ENCODE measurements around the gene KCNQ4.

KCNQ4 gene

DNA sequence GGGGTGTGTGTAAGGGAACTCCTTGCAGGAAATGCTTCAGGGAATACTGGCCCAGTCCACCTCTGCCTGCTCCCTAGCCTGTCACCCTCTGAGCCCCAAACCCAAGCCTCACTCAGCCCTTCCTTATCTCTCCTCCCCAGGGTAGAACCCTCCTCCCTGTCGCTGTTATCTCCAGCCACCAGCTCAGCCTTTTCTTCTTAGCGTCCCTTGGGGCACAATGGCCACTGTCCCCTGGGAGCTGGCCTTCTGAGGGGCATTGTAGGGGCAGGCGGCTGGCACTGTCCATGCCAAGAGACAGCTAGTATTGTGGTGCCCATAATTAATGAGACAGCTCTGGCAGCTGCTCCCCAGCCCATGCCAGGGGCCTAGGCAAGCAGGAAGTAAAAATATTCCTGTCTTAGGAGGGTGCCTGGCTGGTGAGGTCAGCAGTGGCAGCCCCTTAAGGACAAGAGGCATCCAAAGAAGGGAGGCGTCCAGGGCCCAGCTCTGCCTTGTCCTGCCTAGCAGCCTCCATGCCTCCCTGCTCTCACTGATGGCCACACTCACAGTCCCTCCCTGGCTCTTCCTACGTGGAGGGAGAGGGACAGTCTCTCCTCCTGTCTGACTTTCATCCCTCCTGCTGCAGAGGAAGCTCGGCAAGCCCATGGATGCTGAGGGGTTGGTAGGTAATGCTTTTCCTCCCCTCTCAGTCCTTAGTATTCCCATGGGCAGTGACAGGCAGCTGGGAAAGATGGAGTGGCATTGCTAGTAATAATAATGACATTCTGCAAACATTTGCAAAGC, 37.5 kb downstream of the KCNQ4 start:
- DNase-seq, result no peak

DNA sequence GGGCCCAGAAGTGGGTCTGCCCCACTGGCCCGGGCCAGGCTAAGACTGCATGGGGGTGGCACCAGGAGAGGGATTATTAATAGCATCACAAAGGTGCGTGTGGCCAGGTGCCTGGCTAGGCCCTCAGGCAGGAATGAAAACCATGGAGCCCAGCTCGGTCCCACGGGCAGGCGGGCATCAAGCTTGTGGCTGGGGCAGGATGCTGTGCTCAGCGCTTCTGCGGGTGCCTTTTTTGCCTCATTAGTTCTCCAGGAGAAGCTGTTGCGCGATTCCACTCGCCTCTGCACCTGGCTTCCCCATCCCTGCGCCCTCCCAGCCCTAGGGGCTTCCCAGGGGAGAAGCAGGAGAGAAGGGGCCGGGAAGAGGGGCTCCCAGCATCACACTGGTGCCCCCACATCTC, 39.3 kb downstream of the KCNQ4 start:
- no peak for DNase-seq

DNA sequence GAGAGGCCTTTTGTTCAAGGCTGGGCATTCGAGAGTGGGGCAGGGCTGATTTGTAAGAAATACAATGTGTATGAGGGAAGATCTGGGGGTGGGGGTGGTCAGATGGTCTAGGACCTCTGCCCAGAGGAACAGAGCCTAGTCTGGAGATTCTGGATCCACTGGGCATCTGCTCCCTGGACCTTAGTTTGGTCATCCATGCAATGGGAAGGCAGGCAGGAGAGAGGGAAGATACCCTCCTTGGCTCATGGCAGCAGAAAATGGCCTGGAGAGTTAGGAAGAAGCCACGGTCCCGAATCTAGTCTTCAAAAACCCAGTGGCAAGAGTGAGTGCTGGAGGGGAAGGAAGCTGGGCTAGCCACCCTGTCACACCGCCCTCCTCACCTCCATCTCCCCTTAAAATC, 39.8 kb downstream of the KCNQ4 start:
- DNase-seq, result no peak

DNA sequence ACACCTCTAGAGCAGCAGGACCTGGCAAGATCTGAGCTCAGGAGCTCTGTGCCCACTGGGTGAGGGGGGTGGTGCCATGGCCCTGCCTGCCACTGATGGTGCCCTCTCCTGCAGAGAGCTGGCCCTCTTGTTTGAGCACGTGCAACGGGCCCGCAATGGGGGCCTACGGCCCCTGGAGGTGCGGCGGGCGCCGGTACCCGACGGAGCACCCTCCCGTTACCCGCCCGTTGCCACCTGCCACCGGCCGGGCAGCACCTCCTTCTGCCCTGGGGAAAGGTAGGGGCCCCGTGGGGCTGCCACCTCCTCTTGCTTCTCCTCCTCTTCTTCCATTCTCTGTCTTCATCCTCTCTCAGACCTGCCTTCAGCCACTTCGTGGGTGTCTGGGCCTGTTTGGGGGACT, 40.4 kb downstream of the KCNQ4 start:
- DNase-seq, result no peak

DNA sequence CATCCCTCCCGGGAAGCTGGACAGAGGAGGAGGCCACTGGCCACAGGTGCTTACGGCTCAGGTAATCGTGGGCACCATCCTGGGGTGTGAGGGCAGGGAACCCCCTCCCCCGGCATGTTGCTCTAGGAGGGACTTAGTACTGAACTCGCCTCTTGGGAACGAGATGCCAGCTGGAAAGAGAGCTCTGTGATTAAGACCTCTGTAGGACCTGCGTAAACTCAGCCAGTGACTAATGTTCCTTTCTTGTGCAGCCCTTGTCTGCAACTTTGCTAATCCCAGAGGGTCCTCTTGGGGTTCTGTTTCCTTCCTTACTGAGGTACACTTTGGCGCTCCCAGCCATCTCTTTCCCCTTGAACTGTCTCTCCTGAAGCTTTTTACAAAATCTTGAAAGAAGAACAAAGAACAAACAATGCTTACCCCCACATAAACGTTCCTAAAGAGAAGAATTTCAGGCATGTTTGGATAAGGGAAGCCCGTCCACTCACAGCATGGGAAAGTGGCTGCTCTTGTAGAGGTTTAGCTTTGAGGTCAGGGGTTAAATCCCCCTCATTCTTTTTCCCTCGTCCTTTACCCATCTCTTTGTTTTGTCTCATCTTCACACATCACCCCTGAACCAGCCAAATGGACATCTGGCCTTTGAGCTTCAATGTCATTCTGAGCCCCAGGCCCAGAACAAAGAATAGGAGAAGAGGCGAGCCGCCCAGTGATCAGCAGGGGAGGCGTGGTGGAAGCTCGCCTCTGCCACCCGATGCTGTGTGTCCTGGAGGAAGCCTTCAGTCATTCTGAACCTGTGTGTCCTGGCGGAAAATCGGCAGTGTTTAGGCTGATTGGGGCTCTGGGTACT, 41.2 kb downstream of the KCNQ4 start:
- no peak for DNase-seq

DNA sequence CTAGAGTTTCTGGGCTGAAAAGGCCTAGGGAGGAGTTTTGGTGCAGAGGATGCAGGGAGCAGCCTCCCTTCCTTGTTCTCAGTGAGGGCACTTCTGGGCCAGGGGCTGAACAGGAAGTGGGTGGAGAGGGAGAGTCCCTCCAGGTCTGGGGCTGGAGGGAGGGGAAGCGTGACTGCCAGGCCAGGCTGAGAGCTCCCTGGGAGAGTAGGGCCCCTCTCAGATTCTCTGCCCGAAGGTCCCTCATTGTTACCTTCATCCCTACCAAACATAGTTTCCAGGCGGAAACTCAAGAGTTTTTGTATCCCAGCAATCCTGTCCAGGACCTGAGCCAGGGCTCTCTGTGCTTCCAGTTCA, 41.8 kb downstream of the KCNQ4 start:
- DNase-seq, result no peak

DNA sequence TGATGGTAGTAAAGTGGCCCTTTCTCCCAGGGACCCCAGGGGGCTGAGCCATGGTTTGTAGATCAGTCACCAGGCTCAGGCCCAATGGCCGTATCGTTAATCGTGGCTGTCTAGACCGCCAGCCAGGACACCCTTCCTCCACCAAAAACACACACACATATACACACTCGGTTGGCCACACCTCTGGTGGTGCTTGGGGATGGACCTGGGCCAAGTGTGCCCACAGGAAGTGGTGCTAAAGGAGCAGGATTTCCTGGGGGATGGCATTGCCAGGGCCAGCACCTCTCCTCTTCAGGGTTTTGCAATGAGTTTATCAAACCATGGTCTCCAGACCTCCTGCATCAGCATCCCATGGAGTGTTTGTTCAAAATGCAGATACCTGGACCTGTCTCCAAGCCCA, 42.4 kb downstream of the KCNQ4 start:
- no peak for DNase-seq

DNA sequence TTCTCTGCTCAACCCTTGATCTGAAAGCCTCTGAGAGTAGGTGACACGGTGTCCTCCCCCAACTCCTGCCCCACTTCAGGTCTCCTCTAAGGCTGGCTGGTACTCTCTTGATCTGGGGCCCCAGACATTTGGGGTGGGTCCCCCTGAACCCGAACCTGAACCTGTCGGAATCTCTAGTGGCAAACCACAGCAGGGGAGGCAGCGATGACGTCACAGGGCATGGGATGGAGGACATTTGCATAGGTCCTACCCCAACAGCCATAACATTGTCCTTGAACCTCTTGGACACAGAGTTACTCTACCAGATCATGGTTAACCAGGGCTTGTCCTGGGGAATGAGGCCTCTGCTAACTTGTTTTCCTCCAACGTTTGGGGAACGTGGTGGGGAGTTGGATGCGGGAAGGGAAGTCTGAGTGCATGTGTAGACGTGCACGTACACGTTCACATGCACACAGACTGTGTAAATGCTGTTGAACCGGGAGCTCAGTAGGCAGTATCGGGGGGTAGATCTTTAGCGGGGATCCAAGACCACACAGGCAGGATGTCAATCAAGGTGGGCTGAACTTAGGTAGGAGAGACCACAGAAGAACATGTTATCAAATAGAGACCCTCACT, 46.2 kb downstream of the KCNQ4 start:
- no peak for DNase-seq

DNA sequence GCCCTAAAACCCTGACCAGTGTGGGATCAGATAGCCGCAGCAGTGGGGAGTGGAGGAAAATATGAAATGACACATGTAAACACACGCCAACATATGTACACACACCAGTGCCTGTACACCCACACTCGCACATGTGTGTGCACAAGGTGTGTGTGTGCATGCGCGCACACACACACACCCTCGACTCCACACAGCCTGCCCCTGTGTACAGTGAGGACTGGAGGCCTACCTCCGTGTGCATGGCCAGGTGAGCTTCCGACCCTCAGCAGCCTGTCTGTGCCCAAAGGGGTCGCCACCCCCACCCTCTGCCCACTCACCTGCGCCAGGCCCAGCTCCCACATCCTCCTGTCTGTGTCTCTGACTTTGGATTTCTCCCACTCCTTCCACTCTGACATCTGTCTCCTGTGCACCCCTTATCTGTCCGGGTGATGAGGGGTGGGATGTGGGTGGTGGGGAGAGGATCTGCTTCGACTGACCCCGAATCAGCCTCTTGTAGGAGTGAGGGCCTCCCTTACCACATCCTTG, 46.9 kb downstream of the KCNQ4 start:
- no peak for DNase-seq

DNA sequence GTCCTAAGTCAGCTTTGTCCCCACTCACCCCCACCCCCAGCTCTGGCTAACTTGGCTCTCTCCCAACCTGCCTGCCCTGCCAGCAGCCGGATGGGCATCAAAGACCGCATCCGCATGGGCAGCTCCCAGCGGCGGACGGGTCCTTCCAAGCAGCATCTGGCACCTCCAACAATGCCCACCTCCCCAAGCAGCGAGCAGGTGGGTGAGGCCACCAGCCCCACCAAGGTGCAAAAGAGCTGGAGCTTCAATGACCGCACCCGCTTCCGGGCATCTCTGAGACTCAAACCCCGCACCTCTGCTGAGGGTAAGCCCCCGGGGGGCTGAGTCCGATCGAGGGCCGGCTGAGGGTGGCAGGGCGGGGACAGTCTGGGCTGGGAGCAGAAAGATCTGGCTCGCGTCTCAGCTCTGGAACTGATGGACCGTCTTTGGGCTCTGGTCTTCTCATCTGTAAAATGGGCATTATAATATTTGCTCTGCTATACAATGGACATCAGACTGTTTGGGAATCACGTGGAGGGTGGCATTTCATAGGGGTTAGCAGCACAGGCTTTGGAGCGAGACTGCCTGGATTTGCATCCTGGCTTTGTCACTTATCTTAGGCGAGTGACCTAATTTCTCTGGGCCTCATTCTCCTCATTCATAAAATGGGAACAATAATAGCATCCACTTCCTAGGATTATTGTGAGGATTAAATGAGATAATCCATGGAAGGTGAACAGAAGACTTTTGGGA, 47.6 kb downstream of the KCNQ4 start:
- no peak for DNase-seq

DNA sequence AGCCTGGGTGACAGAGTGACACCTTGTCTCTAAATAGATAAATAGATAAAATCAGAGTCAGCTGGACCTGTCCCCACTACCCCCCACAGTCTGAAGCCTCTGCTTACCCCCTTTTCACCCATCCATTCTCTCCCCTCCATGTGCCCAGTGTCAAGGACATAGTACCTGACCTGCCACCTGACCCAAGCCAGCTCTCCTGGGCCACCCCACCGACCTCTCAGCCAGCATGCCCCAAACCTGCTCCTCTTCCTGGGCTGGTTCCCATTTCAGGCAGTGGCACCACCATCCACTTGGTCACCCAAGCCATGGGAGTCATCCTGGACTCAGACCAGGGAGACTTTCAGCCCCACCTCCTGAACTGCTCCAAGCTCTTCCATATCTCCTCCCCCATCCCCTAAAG, 50.4 kb downstream of the KCNQ4 start:
- DNase-seq, result no peak

DNA sequence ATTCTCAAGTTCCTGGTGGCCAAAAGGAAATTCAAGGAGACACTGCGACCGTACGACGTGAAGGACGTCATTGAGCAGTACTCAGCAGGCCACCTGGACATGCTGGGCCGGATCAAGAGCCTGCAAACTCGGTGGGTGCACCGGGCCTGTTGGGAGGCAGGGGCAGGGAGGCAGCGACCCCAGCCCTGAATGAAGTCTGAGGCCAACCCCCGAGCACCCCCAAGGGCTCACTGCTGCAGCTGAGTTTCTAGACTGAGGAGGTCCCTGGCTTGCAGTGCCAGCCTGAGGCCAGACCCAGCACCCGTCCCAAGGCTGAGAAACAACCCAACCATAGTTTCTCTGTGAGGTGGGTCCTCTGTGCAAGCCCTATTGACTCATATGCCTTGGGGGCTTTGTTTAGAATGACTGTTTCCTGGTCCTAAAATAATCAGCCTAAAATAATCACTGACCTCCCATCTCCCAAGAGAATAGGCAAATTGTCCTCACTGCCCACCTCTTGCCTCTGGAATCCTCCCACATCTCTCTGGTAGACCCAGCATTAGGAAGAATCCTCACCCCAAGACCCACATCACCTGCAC, 51.5 kb downstream of the KCNQ4 start:
- no peak for DNase-seq

DNA sequence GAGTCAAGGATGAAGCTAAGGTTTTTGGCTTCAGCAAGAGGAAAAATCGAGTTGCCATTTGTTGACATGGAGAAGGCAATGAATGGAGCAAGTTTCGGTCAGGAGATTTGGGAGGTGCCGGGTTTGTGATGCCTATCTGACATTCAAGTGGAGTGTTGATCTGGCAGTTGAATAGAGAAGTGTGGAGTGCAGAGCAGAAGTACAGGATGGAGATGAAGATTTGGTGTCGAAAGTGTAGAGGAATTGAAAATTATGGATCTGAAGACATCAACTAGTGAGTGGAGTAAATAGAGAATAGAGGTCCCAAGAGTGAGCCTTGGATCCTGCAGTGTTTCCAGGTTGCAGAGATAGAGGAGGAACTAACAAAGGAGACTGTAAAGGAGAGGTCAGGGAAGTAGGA, 52.7 kb downstream of the KCNQ4 start:
- DNase-seq, result no peak

DNA sequence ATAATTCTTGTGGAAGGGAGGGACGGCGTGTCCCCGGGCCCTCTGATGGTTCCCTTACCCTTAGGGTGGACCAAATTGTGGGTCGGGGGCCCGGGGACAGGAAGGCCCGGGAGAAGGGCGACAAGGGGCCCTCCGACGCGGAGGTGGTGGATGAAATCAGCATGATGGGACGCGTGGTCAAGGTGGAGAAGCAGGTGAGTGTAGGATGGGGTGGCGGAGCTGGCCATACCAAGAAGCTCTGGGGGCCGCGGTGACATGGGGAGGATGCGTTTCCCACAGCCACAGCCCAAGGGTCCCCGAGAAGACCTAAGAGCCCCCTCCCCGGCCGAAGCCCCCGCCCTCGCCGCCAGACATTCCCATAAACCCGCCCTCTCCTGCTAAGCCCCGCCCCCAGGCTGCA, 54.0 kb downstream of the KCNQ4 start:
- no peak for DNase-seq

DNA sequence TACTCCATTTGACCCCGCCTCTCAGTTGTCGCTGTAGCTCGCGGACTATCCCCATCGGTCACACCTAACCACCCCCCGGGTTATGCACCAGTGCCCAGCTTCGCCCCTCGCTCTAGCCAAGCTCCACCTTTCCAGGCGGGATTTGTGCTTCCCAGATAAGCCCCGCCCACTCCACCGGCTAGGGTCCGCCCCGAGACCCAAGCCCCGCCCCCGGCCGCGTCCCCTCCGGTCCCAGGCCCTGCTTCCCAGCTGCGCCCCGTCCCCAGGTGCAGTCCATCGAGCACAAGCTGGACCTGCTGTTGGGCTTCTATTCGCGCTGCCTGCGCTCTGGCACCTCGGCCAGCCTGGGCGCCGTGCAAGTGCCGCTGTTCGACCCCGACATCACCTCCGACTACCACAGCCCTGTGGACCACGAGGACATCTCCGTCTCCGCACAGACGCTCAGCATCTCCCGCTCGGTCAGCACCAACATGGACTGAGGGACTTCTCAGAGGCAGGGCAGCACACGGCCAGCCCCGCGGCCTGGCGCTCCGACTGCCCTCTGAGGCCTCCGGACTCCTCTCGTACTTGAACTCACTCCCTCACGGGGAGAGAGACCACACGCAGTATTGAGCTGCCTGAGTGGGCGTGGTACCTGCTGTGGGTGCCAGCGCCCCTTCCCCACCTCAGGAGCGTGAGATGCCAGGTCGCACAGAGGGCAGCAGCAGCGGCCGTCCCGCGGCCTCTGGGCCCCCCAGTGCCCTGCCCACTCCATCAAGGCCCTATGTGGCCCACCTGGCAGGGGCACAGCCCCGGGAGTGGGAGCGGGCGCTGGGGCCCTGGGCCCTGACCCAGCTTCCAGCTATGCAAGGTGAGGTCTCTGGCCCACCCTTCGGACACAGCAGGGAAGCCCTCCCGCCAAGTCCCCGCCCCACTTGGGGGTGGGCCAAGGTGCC, 54.7 kb downstream of the KCNQ4 start:
- DNase-seq, result no peak

DNA sequence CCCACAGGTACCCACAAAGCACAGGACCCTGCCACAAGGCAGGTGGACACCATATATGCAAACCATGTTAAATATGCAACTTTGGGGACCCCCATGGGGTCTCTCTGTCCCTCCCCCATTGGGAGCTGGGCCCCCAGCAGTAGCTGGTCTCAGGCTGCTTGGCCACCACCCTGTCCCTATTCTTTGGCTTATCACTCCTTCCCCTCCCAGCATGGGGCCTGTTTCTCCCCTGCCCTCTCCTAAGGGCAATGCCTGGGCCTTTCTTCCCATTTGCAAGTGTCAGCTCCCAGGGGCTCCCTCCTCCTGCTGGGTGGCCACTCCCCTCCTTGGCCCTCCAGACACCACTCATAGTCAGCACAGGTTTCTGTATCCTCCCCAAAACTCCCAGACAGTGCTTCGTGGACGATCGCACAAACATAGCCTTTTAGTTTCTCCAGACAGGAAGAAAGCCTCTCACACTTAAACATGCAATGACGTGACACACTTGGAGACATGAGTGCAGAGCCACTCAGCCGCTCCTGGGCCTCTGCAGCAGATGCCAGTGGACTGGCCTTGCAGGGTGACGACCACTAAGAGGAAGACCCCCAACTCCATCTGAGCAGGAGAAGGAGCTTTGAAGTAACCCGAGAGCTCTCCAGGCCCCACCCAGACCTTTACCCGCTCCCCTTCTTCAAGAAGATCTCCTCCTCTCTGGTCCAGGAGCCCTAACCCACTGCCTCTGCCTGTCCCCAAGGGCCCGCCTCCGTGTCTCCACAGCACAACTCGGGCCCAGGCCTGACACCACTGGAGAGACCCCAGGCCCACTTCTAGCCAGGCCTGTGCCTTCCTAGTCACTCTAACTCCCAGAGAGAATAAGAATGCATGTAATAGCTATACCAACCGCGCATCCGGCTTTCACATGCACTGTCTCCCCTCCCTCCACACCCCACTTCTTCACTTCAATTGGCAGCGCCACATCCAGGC, 55.7 kb downstream of the KCNQ4 start:
- no peak for DNase-seq

DNA sequence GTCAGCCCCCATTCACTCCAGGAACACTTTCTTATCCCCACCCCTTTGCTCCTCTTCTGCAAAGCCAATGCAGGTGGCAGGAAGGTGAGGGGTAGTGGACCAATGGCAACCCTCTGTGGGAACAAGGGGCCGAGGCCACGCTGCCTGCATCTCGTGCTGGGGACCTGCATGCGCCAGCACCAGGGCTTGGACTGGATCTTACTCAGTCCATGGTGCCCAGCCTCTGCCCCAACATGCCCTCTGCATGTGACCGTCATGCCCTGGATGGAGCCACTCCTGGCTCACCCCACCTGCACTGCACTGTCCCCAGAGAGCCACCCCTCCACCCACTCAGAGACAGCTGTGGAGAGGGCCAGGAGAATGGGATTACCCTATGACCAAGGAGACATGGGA, 56.4 kb downstream of the KCNQ4 start:
- no peak for DNase-seq

DNA sequence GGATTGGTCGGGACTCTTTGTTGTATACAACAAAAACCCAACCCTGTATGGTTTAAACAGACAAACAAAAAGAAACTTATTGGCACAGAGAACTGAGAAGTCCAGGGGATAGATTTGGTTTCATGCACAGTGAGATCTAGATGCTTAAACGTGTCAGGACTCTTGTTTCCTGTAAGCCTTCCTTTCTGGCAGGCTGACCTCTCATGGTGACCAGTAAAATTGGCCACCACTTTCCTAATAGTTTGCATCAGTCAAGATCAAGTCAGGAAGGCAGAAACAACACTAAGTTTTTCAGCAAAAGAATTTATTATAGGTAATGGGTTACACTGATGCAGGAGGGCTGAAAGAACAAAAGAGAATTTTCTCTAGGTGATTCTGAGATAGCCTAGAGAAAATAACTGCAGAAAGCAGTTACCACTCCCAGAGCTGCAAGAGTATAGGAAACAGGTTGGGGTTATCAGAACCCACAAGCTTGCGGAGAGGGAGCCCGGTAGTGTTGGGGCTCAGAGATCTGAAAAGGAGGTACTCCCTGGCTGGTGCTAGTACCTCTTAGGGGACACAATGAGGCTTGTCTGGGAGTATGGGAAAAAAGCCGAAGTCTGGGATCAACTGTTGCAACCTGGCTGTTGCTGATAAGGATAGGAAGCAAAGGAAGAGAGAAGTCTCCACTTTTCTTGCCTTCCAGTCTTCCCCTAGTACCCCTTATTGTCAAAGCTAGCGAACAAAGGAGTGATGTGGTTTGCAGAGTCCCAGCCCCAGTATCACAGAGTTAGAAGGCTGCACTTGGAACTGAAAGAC, 57.1 kb downstream of the KCNQ4 start:
- no peak for DNase-seq

DNA sequence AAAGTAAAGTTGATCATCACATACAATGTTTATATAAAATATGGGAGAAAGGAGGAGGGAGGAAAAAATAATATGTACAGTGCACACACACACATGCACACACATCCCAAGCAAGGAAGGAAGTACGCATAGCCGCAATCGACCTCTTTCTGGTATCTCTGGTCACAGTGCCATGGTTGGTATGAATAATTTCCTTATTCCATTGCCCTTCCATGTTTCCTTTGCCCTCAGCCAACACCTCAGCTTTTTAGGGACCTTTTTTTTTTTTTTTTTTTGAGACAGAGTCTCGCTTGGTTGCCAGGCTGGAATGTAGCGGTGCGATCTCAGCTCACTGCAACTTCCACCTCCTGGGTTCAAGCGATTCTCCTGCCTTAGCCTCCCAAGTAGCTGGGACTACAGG, 58.0 kb downstream of the KCNQ4 start:
- DNase-seq, result no peak

DNA sequence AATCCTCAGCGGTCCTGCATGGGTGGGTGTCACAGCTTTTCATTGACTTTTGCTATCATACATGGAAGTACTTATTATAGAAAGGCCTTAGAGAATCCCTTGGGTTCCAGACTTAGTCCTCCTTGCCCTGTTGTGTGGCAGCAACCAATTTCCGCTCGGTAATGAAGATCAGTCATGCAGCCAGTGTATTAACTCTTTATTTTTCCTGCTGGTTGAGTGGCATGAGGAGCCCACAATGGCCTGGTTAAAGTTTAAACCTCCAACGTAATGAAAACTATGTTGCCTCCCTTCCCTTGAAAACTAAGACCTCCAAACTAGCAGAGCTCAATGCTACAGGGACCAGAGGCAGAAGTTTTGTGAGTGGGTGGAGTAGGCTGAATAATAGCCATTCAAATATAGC, 58.6 kb downstream of the KCNQ4 start:
- no peak for DNase-seq
